ENCODE data around the gene SLC35F3. TPM values are rescaled to one million over a fixed set of nuclear protein-coding genes. Genes with fewer than 3 reads are reported as not detected.

SLC35F3 gene
- total RNA-seq, 1 experiment from 2014 or later, result 3.3 TPM

- peak; percentile 94 for DNase-seq (ENCODE audit: unreplicated experiment)
- Mint-ChIP-seq H3K36me3 (ENCODE audit: insufficient read depth, unreplicated experiment) (no peaks in the 10 kb centered on the region), H3K4me1 (ENCODE audit: insufficient read depth, unreplicated experiment) (peaks cover 2% of the 10 kb centered on the region), H3K4me3 (ENCODE audit: unreplicated experiment) (no peak overlapping the region), H3K27me3 (ENCODE audit: insufficient read depth, unreplicated experiment) (no peaks in the 10 kb centered on the region), H3K9me3 (ENCODE audit: unreplicated experiment) (no peaks in the 10 kb centered on the region), H3K27ac (ENCODE audit: low read depth, unreplicated experiment) (peak overlapping the region; percentile 20)
- ChIA-PET CTCF (interaction anchor here (0.7 to 8.3 kb wide), 37 partner anchors 8 to 761 kb away, joined by 3 to 220 read pairs (median 5); no protein-coding TSS in a partner anchor), POLR2A (no interaction called here)
- BruUV-seq (replicated peaks), result no TSS peak
- TF ChIP-seq CTCF (IDR thresholded peaks at IDR 0.05; ENCODE audit: unreplicated experiment), result peak; percentile 99
- intact Hi-C loops (cut with micrococcal nuclease), result loop anchor here (1.0 to 5.0 kb wide), 6 partner anchors 30 to 218 kb away; partner anchors contain the start of gene COA6
These were observed 250.1 kb downstream of the SLC35F3 start for GRCh38 chr1:234154320-234155251.

GRCh38 chr1:234162661-234163060, 258.2 kb downstream of the SLC35F3 start:
- H3K4me3 Mint-ChIP-seq (ENCODE audit: unreplicated experiment), result no peak overlapping the region
- no peaks in the 10 kb centered on the region for H3K27me3 Mint-ChIP-seq (ENCODE audit: insufficient read depth, unreplicated experiment)
- H3K4me1 Mint-ChIP-seq (ENCODE audit: insufficient read depth, unreplicated experiment), result no peaks in the 10 kb centered on the region
- DNase-seq (ENCODE audit: unreplicated experiment), result no peak
- no peak overlapping the region for H3K27ac Mint-ChIP-seq (ENCODE audit: low read depth, unreplicated experiment)
- H3K9me3 Mint-ChIP-seq (ENCODE audit: unreplicated experiment), result no peaks in the 10 kb centered on the region
- CTCF ChIA-PET, result interaction anchor here (0.6 to 6.6 kb wide), 6 partner anchors 9 to 656 kb away, joined by 3 to 80 read pairs (median 4); no protein-coding TSS in a partner anchor
- POLR2A ChIA-PET, result interaction anchor here (0.9 kb wide), 1 partner anchor 24 kb away, joined by 3 read pairs; no protein-coding TSS in a partner anchor
- no TSS peak for BruUV-seq (replicated peaks)
- intact Hi-C loops (cut with micrococcal nuclease), result no loop called here
- H3K36me3 Mint-ChIP-seq (ENCODE audit: insufficient read depth, unreplicated experiment), result no peaks in the 10 kb centered on the region
- no peak for TF ChIP-seq CTCF (IDR thresholded peaks at IDR 0.05; ENCODE audit: unreplicated experiment)

GRCh38 chr1:234163267-234163919, 258.9 kb downstream of the SLC35F3 start:
- ChIA-PET CTCF (interaction anchor here (0.6 to 6.6 kb wide), 4 partner anchors 9 to 722 kb away, joined by 4 to 80 read pairs (median 7); no protein-coding TSS in a partner anchor), POLR2A (interaction anchor here (0.5 kb wide), 1 partner anchor 167 kb away, joined by 3 read pairs; no protein-coding TSS in a partner anchor)
- no peak overlapping the region for H3K27ac Mint-ChIP-seq (ENCODE audit: low read depth, unreplicated experiment)
- H3K4me3 Mint-ChIP-seq (ENCODE audit: unreplicated experiment), result no peak overlapping the region
- no peaks in the 10 kb centered on the region for H3K9me3 Mint-ChIP-seq (ENCODE audit: unreplicated experiment)
- TF ChIP-seq CTCF (IDR thresholded peaks at IDR 0.05; ENCODE audit: unreplicated experiment), result no peak
- no TSS peak for BruUV-seq (replicated peaks)
- intact Hi-C loops (cut with micrococcal nuclease), result no loop called here
- H3K27me3 Mint-ChIP-seq (ENCODE audit: insufficient read depth, unreplicated experiment), result no peaks in the 10 kb centered on the region
- no peaks in the 10 kb centered on the region for H3K4me1 Mint-ChIP-seq (ENCODE audit: insufficient read depth, unreplicated experiment)
- no peak for DNase-seq (ENCODE audit: unreplicated experiment)
- H3K36me3 Mint-ChIP-seq (ENCODE audit: insufficient read depth, unreplicated experiment), result no peaks in the 10 kb centered on the region
